ENCODE measurements around the gene HEATR5A. TPM values are rescaled to one million over a fixed set of nuclear protein-coding genes. Genes with fewer than 3 reads are reported as not detected.
"Not testable (repeated sequence)": the region's sequence is repeated elsewhere in the genome, so short reads cannot be mapped to it uniquely, and the experiment has no call there.

The HEATR5A gene
- total and polyA plus RNA-seq, 4 donors, result 10.9 to 54.0 (median 28.9) TPM

DNA sequence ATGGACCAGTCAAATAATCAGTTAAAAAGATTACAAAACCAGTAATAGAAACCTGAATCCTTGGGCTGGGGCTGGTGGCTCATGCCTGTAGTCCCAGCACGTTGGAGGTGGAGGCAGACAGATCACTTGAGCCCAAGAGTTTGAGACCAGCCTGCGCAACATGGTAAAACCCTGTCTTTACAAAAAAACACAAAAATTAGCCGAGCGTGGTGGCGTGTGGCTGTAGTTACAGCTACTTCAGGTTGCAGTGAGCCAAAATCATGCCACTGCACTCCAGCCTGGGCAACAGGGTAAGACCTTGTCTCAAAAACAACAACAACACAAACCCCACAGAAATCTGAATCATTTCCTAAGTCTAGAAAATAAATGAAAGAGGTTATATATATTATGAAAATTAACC lies 100.6 kb downstream of the HEATR5A start:
- no peak overlapping the region for H3K9ac ChIP-seq (ENCODE audit: insufficient read depth in 1 of 2, low read length in 2 of 2)
- no peak overlapping the region for H3K27ac ChIP-seq (ENCODE audit: low read depth in 1 of 2, low read length in 1 of 2)
- no peak for DNase-seq
- H3K27me3 ChIP-seq (ENCODE audit: control insufficient read depth in 3 of 3, insufficient read depth in 3 of 3, low read length in 2 of 3), result no peaks in the 10 kb centered on the region
- H3K4me3 ChIP-seq, result no peak overlapping the region
- no peak for ATAC-seq (ENCODE audit: insufficient read depth, low FRiP score)
- TF ChIP-seq, protein P1, sequence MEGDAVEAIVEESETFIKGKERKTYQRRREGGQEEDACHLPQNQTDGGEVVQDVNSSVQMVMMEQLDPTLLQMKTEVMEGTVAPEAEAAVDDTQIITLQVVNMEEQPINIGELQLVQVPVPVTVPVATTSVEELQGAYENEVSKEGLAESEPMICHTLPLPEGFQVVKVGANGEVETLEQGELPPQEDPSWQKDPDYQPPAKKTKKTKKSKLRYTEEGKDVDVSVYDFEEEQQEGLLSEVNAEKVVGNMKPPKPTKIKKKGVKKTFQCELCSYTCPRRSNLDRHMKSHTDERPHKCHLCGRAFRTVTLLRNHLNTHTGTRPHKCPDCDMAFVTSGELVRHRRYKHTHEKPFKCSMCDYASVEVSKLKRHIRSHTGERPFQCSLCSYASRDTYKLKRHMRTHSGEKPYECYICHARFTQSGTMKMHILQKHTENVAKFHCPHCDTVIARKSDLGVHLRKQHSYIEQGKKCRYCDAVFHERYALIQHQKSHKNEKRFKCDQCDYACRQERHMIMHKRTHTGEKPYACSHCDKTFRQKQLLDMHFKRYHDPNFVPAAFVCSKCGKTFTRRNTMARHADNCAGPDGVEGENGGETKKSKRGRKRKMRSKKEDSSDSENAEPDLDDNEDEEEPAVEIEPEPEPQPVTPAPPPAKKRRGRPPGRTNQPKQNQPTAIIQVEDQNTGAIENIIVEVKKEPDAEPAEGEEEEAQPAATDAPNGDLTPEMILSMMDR (IDR thresholded peaks at IDR 0.05; ENCODE audit: control extremely low read depth, extremely low read depth), result no peak
- no peaks in the 10 kb centered on the region for H3K9me3 ChIP-seq (ENCODE audit: control insufficient read depth in 4 of 4, insufficient read depth in 3 of 4, low read length in 3 of 4)
- no peaks in the 10 kb centered on the region for H3K4me1 ChIP-seq (ENCODE audit: control insufficient read depth in 5 of 5, insufficient read depth in 5 of 5, low read length in 5 of 5)
- H3K36me3 ChIP-seq (ENCODE audit: control insufficient read depth in 4 of 4, insufficient read depth in 4 of 4, low read length in 4 of 4), result peaks cover 0 to 17% (median 8%) of the 10 kb centered on the region in 4 donors
- 97 to 99% methylated on average over 5 of the region's 5 CpGs for WGBS, 2 donors

DNA sequence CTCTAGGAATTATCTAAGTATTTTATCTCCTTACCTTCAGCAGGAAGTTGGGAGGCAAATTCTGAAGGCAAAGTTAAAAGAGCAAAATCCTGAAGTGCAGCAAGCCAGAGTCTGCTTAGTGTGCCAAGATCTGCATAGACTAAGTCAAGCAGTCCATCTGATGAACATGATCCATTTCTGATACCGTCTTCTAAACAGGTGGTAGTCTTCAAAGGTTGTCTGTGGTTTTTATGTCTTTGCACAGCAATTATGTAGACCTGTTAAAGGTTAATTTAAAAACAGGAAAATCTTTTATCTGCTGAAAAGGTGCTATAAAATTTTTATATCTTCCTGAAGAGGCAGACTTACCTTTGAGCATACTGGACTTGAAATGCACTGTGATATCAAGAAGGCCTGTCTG lies 107.4 kb downstream of the HEATR5A start:
- no peak overlapping the region for H3K4me3 ChIP-seq
- WGBS, 2 donors, result 85 to 95% methylated on average over 1 of the region's 1 CpG
- H3K36me3 ChIP-seq (ENCODE audit: control insufficient read depth in 4 of 4, insufficient read depth in 4 of 4, low read length in 4 of 4), result peaks cover 4 to 28% (median 15%) of the 10 kb centered on the region in 4 donors
- DNase-seq (no peak), ATAC-seq (ENCODE audit: insufficient read depth, low FRiP score) (no peak)
- no peak overlapping the region for H3K9ac ChIP-seq (ENCODE audit: insufficient read depth in 1 of 2, low read length in 2 of 2)
- H3K27ac ChIP-seq (ENCODE audit: low read depth in 1 of 2, low read length in 1 of 2), result no peak overlapping the region
- no peaks in the 10 kb centered on the region for H3K4me1 ChIP-seq (ENCODE audit: control insufficient read depth in 5 of 5, insufficient read depth in 5 of 5, low read length in 5 of 5)
- H3K27me3 ChIP-seq (ENCODE audit: control insufficient read depth in 3 of 3, insufficient read depth in 3 of 3, low read length in 2 of 3), result no peaks in the 10 kb centered on the region
- TF ChIP-seq, protein P1 (IDR thresholded peaks at IDR 0.05; ENCODE audit: control extremely low read depth, extremely low read depth), result no peak
- H3K9me3 ChIP-seq (ENCODE audit: control insufficient read depth in 4 of 4, insufficient read depth in 3 of 4, low read length in 3 of 4), result no peaks in the 10 kb centered on the region

DNA sequence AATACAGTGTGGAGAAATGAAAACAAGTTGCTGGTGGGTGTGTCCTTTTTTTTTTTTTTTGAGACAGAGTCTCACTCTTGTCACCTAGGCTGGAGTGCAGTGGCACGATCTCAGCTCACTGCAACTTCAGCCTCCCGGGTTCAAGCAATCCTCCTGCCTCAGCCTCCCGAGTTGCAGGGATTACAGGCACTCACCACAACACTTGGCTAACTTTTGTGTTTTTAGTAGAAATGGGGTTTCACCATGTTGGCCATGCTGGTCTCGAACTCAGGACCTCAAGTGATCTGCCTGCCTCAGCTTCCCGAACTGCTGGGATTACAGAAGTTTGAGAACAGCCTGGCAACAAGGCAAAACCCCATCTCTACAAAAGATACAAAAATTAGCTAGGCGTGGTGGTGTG lies 108.0 kb downstream of the HEATR5A start:
- H3K27me3 ChIP-seq (ENCODE audit: control insufficient read depth in 3 of 3, insufficient read depth in 3 of 3, low read length in 2 of 3); DNase-seq; H3K4me3 ChIP-seq; H3K9me3 ChIP-seq (ENCODE audit: control insufficient read depth in 4 of 4, insufficient read depth in 3 of 4, low read length in 3 of 4); H3K9ac ChIP-seq (ENCODE audit: insufficient read depth in 1 of 2, low read length in 2 of 2); ATAC-seq (ENCODE audit: insufficient read depth, low FRiP score); H3K27ac ChIP-seq (ENCODE audit: low read depth in 1 of 2, low read length in 1 of 2); H3K4me1 ChIP-seq (ENCODE audit: control insufficient read depth in 5 of 5, insufficient read depth in 5 of 5, low read length in 5 of 5): not testable (repeated sequence)
- WGBS, 2 donors, result 98 to 99% methylated on average over 6 of the region's 6 CpGs
- H3K36me3 ChIP-seq (ENCODE audit: control insufficient read depth in 4 of 4, insufficient read depth in 4 of 4, low read length in 4 of 4), result peaks cover 9 to 29% (median 18%) of the 10 kb centered on the region in 4 donors

DNA sequence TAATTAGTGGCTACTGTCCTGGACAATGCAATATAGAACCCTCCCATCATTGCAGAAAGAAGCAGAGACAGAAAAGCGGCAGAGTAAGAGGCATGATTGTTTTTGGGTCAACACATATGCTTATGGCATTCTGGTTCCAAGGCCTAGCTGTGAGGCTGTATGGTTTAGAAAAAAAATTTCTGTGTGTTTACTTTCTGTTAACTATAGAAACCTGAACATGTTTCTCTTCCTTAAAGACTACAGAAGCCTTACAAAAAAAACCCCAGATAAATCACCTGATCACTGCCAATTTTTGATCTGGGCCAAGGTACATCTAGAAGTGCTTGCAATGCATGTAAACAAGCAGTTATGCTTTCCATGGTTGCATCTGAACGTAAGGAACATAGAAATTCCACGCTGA lies 112.7 kb downstream of the HEATR5A start:
- ATAC-seq (ENCODE audit: insufficient read depth, low FRiP score), result no peak
- H3K4me3 ChIP-seq, result no peak overlapping the region
- no peak for DNase-seq
- no peak overlapping the region for H3K27ac ChIP-seq (ENCODE audit: low read depth in 1 of 2, low read length in 1 of 2)
- TF ChIP-seq, protein P1 (IDR thresholded peaks at IDR 0.05; ENCODE audit: control extremely low read depth, extremely low read depth), result no peak
- no peak overlapping the region for H3K9ac ChIP-seq (ENCODE audit: insufficient read depth in 1 of 2, low read length in 2 of 2)
- peaks cover 12 to 29% (median 16%) of the 10 kb centered on the region in 4 donors for H3K36me3 ChIP-seq (ENCODE audit: control insufficient read depth in 4 of 4, insufficient read depth in 4 of 4, low read length in 4 of 4)
- H3K9me3 ChIP-seq (ENCODE audit: control insufficient read depth in 4 of 4, insufficient read depth in 3 of 4, low read length in 3 of 4), result no peaks in the 10 kb centered on the region
- H3K4me1 ChIP-seq (ENCODE audit: control insufficient read depth in 5 of 5, insufficient read depth in 5 of 5, low read length in 5 of 5), result no peaks in the 10 kb centered on the region
- no peaks in the 10 kb centered on the region for H3K27me3 ChIP-seq (ENCODE audit: control insufficient read depth in 3 of 3, insufficient read depth in 3 of 3, low read length in 2 of 3)
- 92 to 97% methylated on average over 3 of the region's 3 CpGs for WGBS, 2 donors
